Smooth muscle cell (in vitro differentiated cells): Measurements from ENCODE around the gene CES3. TPM values are rescaled to one million over a fixed set of nuclear protein-coding genes. Genes with fewer than 3 reads are reported as not detected.
A peak's percentile ranks its signal among the peaks of the same experiment; 100 is the strongest.

Experiments used
- DNase-seq: peaks from one replicate; lab custom pipeline; 2025; ENCODE audit not compliant: unreplicated experiment; lab: John Stamatoyannopoulos, UW
- H2AFZ ChIP-seq: fragments of 200-600 bp; sonication (generic); 2 replicates; pipeline ENCODE4 v1.6.0; 2016; ENCODE audit warnings: antibody characterized with exemption, low read depth, mild to moderate bottlenecking
- H3F3A ChIP-seq: fragments of 200-600 bp; sonication (generic); 2 replicates; pipeline ENCODE4 v1.6.0; 2017; ENCODE audit warnings: antibody characterized with exemption, low read depth
- H3K27ac ChIP-seq: fragments of 200-600 bp; sonication (generic); 2 replicates; pipeline ENCODE4 v1.5.1; 2016; ENCODE audit warnings: low read depth, mild to moderate bottlenecking
- H3K27me3 ChIP-seq: fragments of 200-600 bp; sonication (generic); 2 replicates; pipeline ENCODE4 v1.6.1; 2016; ENCODE audit warnings: low read depth, mild to moderate bottlenecking
- H3K36me3 ChIP-seq: fragments of 200-600 bp; sonication (generic); 2 replicates; pipeline ENCODE4 v1.5.1; 2016; ENCODE audit warnings: low read depth
- H3K4me1 ChIP-seq: fragments of 200-600 bp; sonication (generic); 2 replicates; pipeline ENCODE4 v1.5.1; 2016; ENCODE audit warnings: low read depth
- H3K4me2 ChIP-seq: fragments of 200-600 bp; sonication (generic); 2 replicates; pipeline ENCODE4 v1.6.0; 2016; ENCODE audit warnings: mild to moderate bottlenecking
- H3K4me3 ChIP-seq: fragments of 200-600 bp; sonication (generic); 2 replicates; pipeline ENCODE4 v1.5.1; 2016; ENCODE audit warnings: mild to moderate bottlenecking
- H3K79me2 ChIP-seq: fragments of 200-600 bp; sonication (generic); 2 replicates; pipeline ENCODE4 v1.6.0; 2016; ENCODE audit warnings: low read depth, mild to moderate bottlenecking
- H3K9ac ChIP-seq: fragments of 200-600 bp; sonication (generic); 2 replicates; pipeline ENCODE4 v1.6.0; 2016; ENCODE audit warnings: low read depth
- H3K9me3 ChIP-seq: fragments of 200-600 bp; sonication (generic); replicated peaks from 2 replicates; pipeline ENCODE4 v1.5.1; 2016; ENCODE audit warnings: low read depth
- H4K20me1 ChIP-seq: fragments of 200-600 bp; sonication (generic); 2 replicates; pipeline ENCODE4 v1.6.0; 2016; ENCODE audit warnings: low read depth
- WGBS: methylation state at CpG from one replicate; pipeline ENCODE4 v1.1.7; 2016; ENCODE audit warnings: low lambda C conversion rate; 5-methylcytosine and 5-hydroxymethylcytosine counted together
- polyA plus RNA-seq: library from polyadenylated mRNA; unstranded; fragments of >200 nt; fragmentation: Nextera tagmentation; extraction: Ambion mirVana; gene quantifications from 2 replicates; pipeline ENCODE4 v1.2.1, GENCODE V29; 2016
- total RNA-seq: library from RNA; depleted of rRNA; stranded (reverse); fragments of >200 nt; gene quantifications from 2 replicates; pipeline ENCODE4 v1.2.3, GENCODE V29; 2014
- TF ChIP-seq, protein P1 (sequence below): fragments of 200-600 bp; sonication (generic); IDR thresholded peaks from 2 replicates; pipeline ENCODE4 v1.5.1; 2017; ENCODE audit warnings: borderline replicate concordance, mild to moderate bottlenecking, antibody characterized with exemption; ENCODE audit not compliant: insufficient read depth, poor library complexity, severe bottlenecking

Gene CES3
- total and polyA plus RNA-seq, 2 experiments from 2014 or later = 0.22 TPM; not detected in 1

DNA sequence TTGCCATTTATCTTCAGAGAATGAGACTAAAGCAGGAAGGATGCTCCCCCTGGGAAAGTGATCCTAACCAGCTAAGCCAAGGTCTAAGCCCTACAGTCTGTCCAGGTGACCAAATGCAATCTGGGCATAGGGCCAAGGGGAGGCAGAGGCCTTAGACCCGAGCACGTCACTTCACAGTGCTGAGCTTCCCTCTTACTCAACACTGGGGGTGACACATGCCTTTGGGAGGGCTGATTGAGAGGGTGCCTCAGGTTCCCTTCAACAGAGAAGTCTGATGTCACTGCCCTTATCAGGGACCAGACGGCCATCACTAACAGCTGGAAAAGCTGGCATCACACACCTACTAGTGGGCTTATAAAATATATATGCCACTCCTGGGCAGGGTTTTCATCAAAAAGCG, 30.9 kb upstream of the CES3 start:
- no peak overlapping the region for H3K4me3 ChIP-seq
- peaks cover 9% of the 10 kb centered on the region for H3K79me2 ChIP-seq
- peaks cover 4% of the 10 kb centered on the region for H4K20me1 ChIP-seq
- 54% methylated on average over 4 of the region's 4 CpGs for WGBS
- peaks cover 4% of the 10 kb centered on the region for H3F3A ChIP-seq
- no peak overlapping the region for H3K4me2 ChIP-seq
- DNase-seq = no peak
- no peak overlapping the region for H3K27ac ChIP-seq
- H2AFZ ChIP-seq = no peak overlapping the region
- H3K9me3 ChIP-seq = no peaks in the 10 kb centered on the region
- H3K9ac ChIP-seq = no peak overlapping the region
- TF ChIP-seq, protein P1, sequence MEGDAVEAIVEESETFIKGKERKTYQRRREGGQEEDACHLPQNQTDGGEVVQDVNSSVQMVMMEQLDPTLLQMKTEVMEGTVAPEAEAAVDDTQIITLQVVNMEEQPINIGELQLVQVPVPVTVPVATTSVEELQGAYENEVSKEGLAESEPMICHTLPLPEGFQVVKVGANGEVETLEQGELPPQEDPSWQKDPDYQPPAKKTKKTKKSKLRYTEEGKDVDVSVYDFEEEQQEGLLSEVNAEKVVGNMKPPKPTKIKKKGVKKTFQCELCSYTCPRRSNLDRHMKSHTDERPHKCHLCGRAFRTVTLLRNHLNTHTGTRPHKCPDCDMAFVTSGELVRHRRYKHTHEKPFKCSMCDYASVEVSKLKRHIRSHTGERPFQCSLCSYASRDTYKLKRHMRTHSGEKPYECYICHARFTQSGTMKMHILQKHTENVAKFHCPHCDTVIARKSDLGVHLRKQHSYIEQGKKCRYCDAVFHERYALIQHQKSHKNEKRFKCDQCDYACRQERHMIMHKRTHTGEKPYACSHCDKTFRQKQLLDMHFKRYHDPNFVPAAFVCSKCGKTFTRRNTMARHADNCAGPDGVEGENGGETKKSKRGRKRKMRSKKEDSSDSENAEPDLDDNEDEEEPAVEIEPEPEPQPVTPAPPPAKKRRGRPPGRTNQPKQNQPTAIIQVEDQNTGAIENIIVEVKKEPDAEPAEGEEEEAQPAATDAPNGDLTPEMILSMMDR = no peak
- H3K36me3 ChIP-seq = no peaks in the 10 kb centered on the region
- H3K4me1 ChIP-seq = peaks cover 11% of the 10 kb centered on the region
- peaks cover 4% of the 10 kb centered on the region for H3K27me3 ChIP-seq

DNA sequence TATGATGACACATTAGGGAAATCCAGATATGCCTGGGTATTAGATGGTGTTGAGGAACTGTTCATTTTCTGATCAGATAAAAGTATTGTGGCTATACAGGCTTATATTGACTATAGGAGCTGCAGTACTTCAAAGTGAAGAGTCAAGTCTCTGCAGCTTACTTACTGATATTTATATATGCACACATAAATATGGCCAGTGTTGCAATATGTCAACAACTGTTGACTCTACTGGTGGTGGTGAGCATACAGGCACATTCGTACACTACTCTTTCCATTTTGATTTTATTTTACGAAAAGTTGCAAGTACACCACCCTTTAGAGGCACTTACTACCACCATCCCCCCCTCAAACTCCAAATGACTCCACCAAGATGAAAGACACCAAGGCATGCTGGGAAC, 29.4 kb upstream of the CES3 start:
- peaks cover 4% of the 10 kb centered on the region for H4K20me1 ChIP-seq
- no peak overlapping the region for H2AFZ ChIP-seq
- no peak overlapping the region for H3K27ac ChIP-seq
- no peaks in the 10 kb centered on the region for H3F3A ChIP-seq
- DNase-seq = no peak
- 100% methylated on average over 2 of the region's 2 CpGs for whole genome bisulfite sequencing
- H3K9ac ChIP-seq = no peak overlapping the region
- H3K4me3 ChIP-seq = no peak overlapping the region
- H3K27me3 ChIP-seq = no peaks in the 10 kb centered on the region
- peaks cover 16% of the 10 kb centered on the region for H3K4me1 ChIP-seq
- H3K79me2 ChIP-seq = peaks cover 22% of the 10 kb centered on the region
- H3K4me2 ChIP-seq = no peak overlapping the region
- no peaks in the 10 kb centered on the region for H3K9me3 ChIP-seq
- H3K36me3 ChIP-seq = no peaks in the 10 kb centered on the region
- TF ChIP-seq, protein P1 = no peak

DNA sequence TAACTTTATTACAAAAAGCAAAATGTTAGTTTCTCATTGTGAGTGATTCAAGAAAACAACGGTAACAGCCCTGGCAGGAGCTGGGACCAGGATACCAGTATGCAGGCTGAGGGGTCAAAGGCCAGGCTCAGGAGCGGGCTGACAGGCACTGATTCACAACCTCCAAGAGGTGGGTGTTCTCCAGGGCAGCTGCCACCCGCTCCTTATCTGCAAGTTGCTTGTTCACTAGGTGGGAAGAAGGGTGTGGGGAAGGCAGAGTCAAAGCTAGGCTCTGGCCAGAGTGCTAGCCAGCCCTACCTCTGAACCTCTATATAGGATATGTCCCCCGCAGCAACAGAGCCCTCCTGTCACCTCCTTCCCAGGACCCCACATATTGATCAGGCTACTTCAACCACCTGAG, 29.0 kb upstream of the CES3 start:
- H3K36me3 ChIP-seq = no peaks in the 10 kb centered on the region
- 98% methylated on average over 4 of the region's 4 CpGs for WGBS
- TF ChIP-seq, protein P1 = no peak

DNA sequence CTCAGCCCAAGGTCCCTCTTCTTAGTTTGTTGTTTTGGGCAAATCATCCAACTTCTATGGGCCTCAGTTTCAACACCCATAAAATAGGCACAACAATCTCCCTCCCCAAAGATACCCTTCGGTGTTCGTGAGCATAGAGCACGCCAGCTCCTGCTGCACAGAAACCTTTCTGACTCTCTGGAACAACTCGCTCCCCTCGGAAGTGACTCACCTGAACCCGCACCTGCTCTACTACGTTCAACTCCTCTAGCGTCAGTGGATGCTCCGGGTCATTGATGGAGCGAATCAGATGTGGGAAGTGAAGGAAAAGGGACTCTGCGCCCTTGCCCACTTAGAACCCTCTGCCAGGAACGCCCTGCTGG, 27.3 kb upstream of the CES3 start:
- H3K4me2 ChIP-seq = peak overlapping the region; percentile 93
- H3F3A ChIP-seq = no peaks in the 10 kb centered on the region
- H3K27ac ChIP-seq = peak overlapping the region; percentile 80
- no peaks in the 10 kb centered on the region for H3K9me3 ChIP-seq
- H3K79me2 ChIP-seq = peaks cover 25% of the 10 kb centered on the region
- peak overlapping the region; percentile 64 for H2AFZ ChIP-seq
- H3K27me3 ChIP-seq = no peaks in the 10 kb centered on the region
- peak overlapping the region; percentile 95 for H3K9ac ChIP-seq
- TF ChIP-seq, protein P1 = no peak
- WGBS = 6% methylated on average over 12 of the region's 12 CpGs
- peak overlapping the region; percentile 83 for H3K4me3 ChIP-seq
- H3K36me3 ChIP-seq = no peaks in the 10 kb centered on the region
- peaks cover 19% of the 10 kb centered on the region for H4K20me1 ChIP-seq
- no peak for DNase-seq
- peaks cover 16% of the 10 kb centered on the region for H3K4me1 ChIP-seq

More for the DNA sequence above, 29.0 kb upstream of the CES3 start:
- DNase-seq = no peak
- H4K20me1 ChIP-seq = peaks cover 7% of the 10 kb centered on the region
- no peaks in the 10 kb centered on the region for H3K9me3 ChIP-seq
- H3K79me2 ChIP-seq = peaks cover 25% of the 10 kb centered on the region
- no peak overlapping the region for H3K9ac ChIP-seq
- no peak overlapping the region for H2AFZ ChIP-seq
- H3K4me2 ChIP-seq = no peak overlapping the region
- no peaks in the 10 kb centered on the region for H3F3A ChIP-seq
- H3K4me1 ChIP-seq = peaks cover 16% of the 10 kb centered on the region
- no peak overlapping the region for H3K27ac ChIP-seq
- H3K27me3 ChIP-seq = no peaks in the 10 kb centered on the region
- H3K4me3 ChIP-seq = no peak overlapping the region
